Activated CD4-positive, alpha-beta T cell treated with anti-CD3 and anti-CD28 coated beads for 36 hours (primary cell): ENCODE results near the gene GAS2L3. TPM values are rescaled to one million over a fixed set of nuclear protein-coding genes. Genes with fewer than 3 reads are reported as not detected.

Experiments used
- ATAC-seq: fragments of 200-7000 bp; cut with Tn5 transposase; one replicate; pipeline ENCODE4 v1.10.0; 2021; ENCODE audit warnings: mild to moderate bottlenecking, moderate library complexity
- CTCF ChIA-PET: fragments of 350-600 bp; sonication (Branson Sonifier 250); formaldehyde crosslinking; loops from one replicate; lab custom pipeline; 2021; ENCODE audit warnings: antibody characterized with exemption; lab: Charles Lee
- POLR2A ChIA-PET: fragments of 350-600 bp; sonication (Branson Sonifier 250); formaldehyde crosslinking; loops from one replicate; lab custom pipeline; 2021; ENCODE audit warnings: antibody characterized with exemption, inconsistent platforms; lab: Charles Lee
- DNase-seq: peaks from one replicate; pipeline ENCODE4 v3.0.0-alpha.2; 2020
- H3K27ac Mint-ChIP-seq: one replicate; pipeline ENCODE4 v1.8.0; 2021; ENCODE audit warnings: mixed read lengths
- H3K27me3 Mint-ChIP-seq: one replicate; pipeline ENCODE4 v1.8.0; 2021; ENCODE audit warnings: mixed read lengths
- H3K36me3 Mint-ChIP-seq: one replicate; pipeline ENCODE4 v1.8.0; 2021; ENCODE audit warnings: low read depth, mixed read lengths
- H3K4me1 Mint-ChIP-seq: one replicate; pipeline ENCODE4 v1.8.0; 2021; ENCODE audit warnings: mixed read lengths
- H3K4me3 Mint-ChIP-seq: one replicate; pipeline ENCODE4 v1.8.0; 2021; ENCODE audit warnings: mild to moderate bottlenecking, moderate library complexity, mixed read lengths
- H3K9me3 Mint-ChIP-seq: one replicate; pipeline ENCODE4 v1.8.0; 2021; ENCODE audit warnings: low read depth, mixed read lengths
- intact Hi-C, 2 experiments: fragments of 100-400 bp; cut with DNase I in 1 of 2; cut with micrococcal nuclease in 1 of 2; formaldehyde crosslinking; loops; one replicate each; pipeline versions ENCODE4 v1.14.2 to v1.15.1; 2022 to 2024; cut with DNase I, micrococcal nuclease
- total RNA-seq, 2 experiments: library from RNA; stranded (reverse); gene quantifications; one replicate each; pipeline ENCODE4 v1.2.3, GENCODE V29; 2021

The GAS2L3 gene
- total RNA-seq, 2 experiments from 2014 or later: 2.6 to 3.9 TPM

DNA sequence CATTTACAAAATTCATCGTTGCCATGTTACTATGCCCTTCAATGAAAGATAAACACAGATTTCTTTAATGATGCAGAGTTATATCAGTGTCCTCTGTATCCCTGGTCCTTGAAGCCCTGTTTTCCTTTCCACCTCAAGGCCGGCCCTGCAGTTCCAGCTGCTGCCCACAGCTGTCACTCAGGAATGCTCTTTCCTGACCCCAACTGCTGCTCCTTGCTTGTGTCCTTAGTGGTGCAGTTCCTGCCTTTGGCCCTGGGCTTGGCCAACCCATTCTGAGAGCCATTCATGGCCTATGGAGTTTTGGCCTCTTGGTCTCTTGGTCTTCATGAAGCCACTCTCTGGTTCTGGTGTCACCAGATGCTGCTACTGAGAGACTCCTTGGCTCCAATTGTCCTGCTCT is 93.1 kb downstream of the GAS2L3 start:
- intact Hi-C loops: no loop called here
- ChIA-PET CTCF (interaction anchor here (0.9 kb wide), 1 partner anchor 630 kb away, joined by 3 read pairs; no protein-coding TSS in a partner anchor), POLR2A (no interaction called here)
- Mint-ChIP-seq H3K36me3 (no peaks in the 10 kb centered on the region), H3K27ac (no peak overlapping the region), H3K9me3 (no peaks in the 10 kb centered on the region), H3K27me3 (peaks cover 4% of the 10 kb centered on the region), H3K4me1 (no peaks in the 10 kb centered on the region), H3K4me3 (no peak overlapping the region)
- DNase-seq: no peak
- ATAC-seq: no peak

GRCh38 chr12:100668945-100669536 is 95.6 kb downstream of the GAS2L3 start:
- Mint-ChIP-seq H3K4me1 (no peaks in the 10 kb centered on the region), H3K27me3 (peaks cover 9% of the 10 kb centered on the region), H3K36me3 (no peaks in the 10 kb centered on the region), H3K9me3 (no peaks in the 10 kb centered on the region), H3K27ac (no peak overlapping the region), H3K4me3 (no peak overlapping the region)
- ChIA-PET POLR2A (no interaction called here), CTCF (interaction anchor here (0.9 kb wide), 1 partner anchor 14 kb away, joined by 3 read pairs; no protein-coding TSS in a partner anchor)
- ATAC-seq (peak; percentile 51), DNase-seq (peak; percentile 79)
- intact Hi-C loops: loop anchor here (1.0 to 2.0 kb wide), 2 partner anchors 72 kb away; no protein-coding TSS in a partner anchor

GRCh38 chr12:100669922-100670321 is 96.4 kb downstream of the GAS2L3 start:
- ATAC-seq: no peak
- CTCF ChIA-PET: interaction anchor here (0.7 kb wide), 1 partner anchor 717 kb away, joined by 4 read pairs; no protein-coding TSS in a partner anchor
- no peaks in the 10 kb centered on the region for H3K36me3 Mint-ChIP-seq
- no peak overlapping the region for H3K4me3 Mint-ChIP-seq
- POLR2A ChIA-PET: no interaction called here
- no peaks in the 10 kb centered on the region for H3K4me1 Mint-ChIP-seq
- no peak overlapping the region for H3K27ac Mint-ChIP-seq
- DNase-seq: no peak
- no peaks in the 10 kb centered on the region for H3K9me3 Mint-ChIP-seq
- intact Hi-C loops: loop anchor here (1.0 to 10.0 kb wide), 4 partner anchors 71 to 435 kb away; no protein-coding TSS in a partner anchor
- peaks cover 12% of the 10 kb centered on the region for H3K27me3 Mint-ChIP-seq

DNA sequence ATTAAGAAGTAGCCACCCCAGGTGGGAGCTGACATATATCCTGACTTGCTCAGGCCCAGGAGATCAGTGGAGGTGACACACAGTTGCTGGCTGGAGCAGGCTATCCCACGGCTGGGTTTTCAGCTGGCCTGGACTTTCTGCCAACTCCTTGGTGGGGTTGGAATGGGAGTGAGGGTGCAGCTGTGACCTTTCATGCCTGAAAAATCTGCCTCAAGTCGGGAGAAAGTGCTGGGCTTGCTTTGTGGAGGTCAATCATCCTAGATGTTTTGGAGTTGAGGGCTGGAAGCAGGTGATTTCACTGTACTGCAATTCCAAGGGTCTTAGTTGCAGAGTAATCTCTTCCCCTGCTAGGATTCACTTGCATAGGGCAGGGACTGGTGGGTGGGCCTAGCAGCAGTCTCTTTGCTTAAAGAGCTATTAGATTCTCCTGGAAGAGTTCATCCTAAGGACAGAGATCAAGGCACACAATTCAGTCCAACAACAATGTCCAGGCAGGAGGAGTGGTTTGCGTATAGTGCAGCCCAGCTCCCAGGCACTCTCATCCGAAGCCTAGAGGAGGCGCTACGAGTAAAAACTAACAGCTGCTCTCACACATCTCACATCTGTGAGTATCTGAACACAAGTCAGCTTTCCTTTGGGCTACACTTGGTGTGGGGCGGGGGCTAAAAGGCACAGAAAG is 98.1 kb downstream of the GAS2L3 start:
- intact Hi-C loops: loop anchor here in 1 of 2 experiments (10.0 kb wide), 2 partner anchors 327 to 437 kb away; no protein-coding TSS in a partner anchor
- H3K9me3 Mint-ChIP-seq: no peaks in the 10 kb centered on the region
- H3K27ac Mint-ChIP-seq: no peak overlapping the region
- H3K36me3 Mint-ChIP-seq: no peaks in the 10 kb centered on the region
- no peaks in the 10 kb centered on the region for H3K4me1 Mint-ChIP-seq
- peaks cover 12% of the 10 kb centered on the region for H3K27me3 Mint-ChIP-seq
- no peak overlapping the region for H3K4me3 Mint-ChIP-seq
- ChIA-PET CTCF (interaction anchor here (0.6 to 1.7 kb wide), 8 partner anchors 10 to 660 kb away, joined by 3 to 4 read pairs (median 4); no protein-coding TSS in a partner anchor), POLR2A (no interaction called here)
- DNase-seq: no peak
- ATAC-seq: no peak

GRCh38 chr12:100672075-100672592 is 98.7 kb downstream of the GAS2L3 start:
- Mint-ChIP-seq H3K27ac (no peak overlapping the region), H3K4me3 (no peak overlapping the region), H3K36me3 (no peaks in the 10 kb centered on the region), H3K27me3 (peaks cover 10% of the 10 kb centered on the region), H3K4me1 (no peaks in the 10 kb centered on the region), H3K9me3 (no peaks in the 10 kb centered on the region)
- no peak for ATAC-seq
- peak; percentile 60 for DNase-seq
- intact Hi-C loops: loop anchor here in 1 of 2 experiments (10.0 kb wide), 2 partner anchors 327 to 437 kb away; no protein-coding TSS in a partner anchor
- ChIA-PET CTCF (interaction anchor here (0.5 to 1.7 kb wide), 13 partner anchors 9 to 659 kb away, joined by 3 to 4 read pairs (median 3); no protein-coding TSS in a partner anchor), POLR2A (no interaction called here)

GRCh38 chr12:100674036-100674888 is 100.8 kb downstream of the GAS2L3 start:
- DNase-seq (no peak), ATAC-seq (no peak)
- Mint-ChIP-seq H3K27me3 (peaks cover 10% of the 10 kb centered on the region), H3K9me3 (no peaks in the 10 kb centered on the region), H3K36me3 (no peaks in the 10 kb centered on the region), H3K4me3 (no peak overlapping the region), H3K4me1 (no peaks in the 10 kb centered on the region), H3K27ac (no peak overlapping the region)
- ChIA-PET CTCF (interaction anchor here (0.6 to 1.2 kb wide), 3 partner anchors 10 to 407 kb away, joined by 3 read pairs; partner anchors contain the start of genes DEPDC4 and SCYL2), POLR2A (no interaction called here)
- intact Hi-C loops: loop anchor here in 1 of 2 experiments (10.0 kb wide), 2 partner anchors 329 to 439 kb away; no protein-coding TSS in a partner anchor

Other genes with a start within 250 kb of the GAS2L3 start
- not detected for gene SLC17A8, start 216.6 kb upstream of the GAS2L3 start, total RNA-seq
- gene NR1H4, start 99.8 kb upstream of the GAS2L3 start, total RNA-seq: not detected
- gene ANO4, start 221.1 kb downstream of the GAS2L3 start, total RNA-seq: not detected